Kidney (tissue), 14 donors: ENCODE measurements around the gene HOXD11. TPM values are rescaled to one million over a fixed set of nuclear protein-coding genes. Genes with fewer than 3 reads are reported as not detected.

Experiments used
- DNase-seq, 5 donors: peaks; one replicate each; pipeline ENCODE4 v3.0.0-alpha.2; 2013 to 2020
- FAIRE-seq: peaks from 2 replicates; lab custom pipeline; 2012; peaks lifted over from hg19 to GRCh38; lab: Jason Lieb, UNC
- H3K27ac ChIP-seq, 2 donors: one replicate each; pipeline ENCODE4 v1.7.0; 2013; ENCODE audit warnings: low read depth in 2 of 2, low read length in 2 of 2, inconsistent platforms in 1 of 2
- H3K27me3 ChIP-seq: one replicate; pipeline ENCODE4 v1.7.1; 2013; ENCODE audit warnings: low read length, inconsistent platforms; ENCODE audit not compliant: control insufficient read depth, insufficient read depth
- H3K36me3 ChIP-seq, 3 donors: one replicate each; pipeline versions ENCODE4 v1.7.0 to v1.7.1; 2013; ENCODE audit warnings: low read length in 3 of 3, control low read depth in 1 of 3, inconsistent platforms in 1 of 3; ENCODE audit not compliant: insufficient read depth in 3 of 3, control insufficient read depth in 2 of 3
- H3K4me1 ChIP-seq, 3 donors: one replicate each; pipeline versions ENCODE4 v1.7.0 to v1.7.1; 2013; ENCODE audit warnings: low read length in 3 of 3, inconsistent platforms in 1 of 3, low read depth in 1 of 3; ENCODE audit not compliant: control insufficient read depth in 2 of 3, insufficient read depth in 2 of 3
- H3K4me3 ChIP-seq, 3 donors: one replicate each; pipeline versions ENCODE4 v1.7.0 to v1.8.1; 2013; ENCODE audit warnings: low read length in 3 of 3, control low read depth in 1 of 3, inconsistent platforms in 1 of 3
- H3K9ac ChIP-seq, 3 donors: one replicate each; pipeline versions ENCODE4 v1.7.0 to v1.7.1; 2013; ENCODE audit warnings: low read length in 3 of 3, control low read depth in 1 of 3, inconsistent platforms in 1 of 3
- H3K9me3 ChIP-seq, 3 donors: one replicate each; pipeline versions ENCODE4 v1.7.0 to v1.7.1; 2013; ENCODE audit warnings: low read length in 3 of 3, control low read depth in 1 of 3, inconsistent platforms in 1 of 3; ENCODE audit not compliant: control insufficient read depth in 2 of 3, insufficient read depth in 1 of 3
- intact Hi-C: fragments of 100-400 bp; cut with DNase I; formaldehyde crosslinking; loops from one replicate; pipeline ENCODE4 v1.11.1; 2022
- polyA plus RNA-seq: library from polyadenylated mRNA; stranded (reverse); fragments of 350-450 nt; fragmentation: Illumina TruSeq; extraction: RNeasy Lipid Tissue Mini Kit (QIAGEN cat#74804); gene quantifications from one replicate; pipeline ENCODE4 v1.2.3, GENCODE V29; 2014; ENCODE audit warnings: low read depth, low replicate concordance; ENCODE audit not compliant: insufficient read depth
- total RNA-seq: library from RNA; stranded (reverse); fragmentation: NEBNext Ultra II Directional; extraction: Animal tissue kit (Norgen Biotek cat#: 25700); gene quantifications from one replicate; pipeline ENCODE4 v1.2.1, GENCODE V29; 2021
- TF ChIP-seq, protein P1 (sequence below): IDR thresholded peaks from 3 replicates; pipeline ENCODE4 v1.5.1; 2012; ENCODE audit warnings: mild to moderate bottlenecking, moderate library complexity, borderline replicate concordance; ENCODE audit not compliant: insufficient read depth; ENCODE audit errors: extremely low read depth
- donor health status: control.
- donor health status: control.
- donor health status: control.
- donor health status: control.
- donor health status: control.
- donor health status: DM: yes; HTN: yes; CAD: no.
- donor health status: Normal renal cell carcinoma (clear cell type).

The HOXD11 gene
- total and polyA plus RNA-seq, 2 donors from 2014 or later, result 5.8 to 15.9 TPM

DNA sequence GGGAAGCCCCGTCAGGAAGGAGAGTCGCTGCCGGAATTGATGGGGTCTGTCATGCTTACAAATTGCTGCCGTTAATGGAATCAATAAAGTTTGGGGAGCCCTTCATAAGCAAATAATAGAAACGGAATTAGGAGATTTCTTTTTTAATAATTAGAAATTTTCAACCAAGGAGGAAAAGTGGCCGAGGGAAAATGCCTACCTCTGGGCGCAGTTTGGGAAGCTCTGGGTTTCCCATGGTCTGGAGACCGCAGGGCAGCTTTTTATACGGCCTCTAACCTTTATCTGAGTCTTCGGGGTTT lies 24.6 kb upstream of the HOXD11 start:
- Histone ChIP-seq H3K36me3 (no peaks in the 10 kb centered on the region), H3K9ac (no peak overlapping the region), H3K9me3 (peaks cover 0 to 9% (median 0%) of the 10 kb centered on the region in 3 donors), H3K27ac (no peak overlapping the region), H3K27me3 (peaks cover 90% of the 10 kb centered on the region), H3K4me1 (peaks cover 0 to 6% (median 0%) of the 10 kb centered on the region in 3 donors), H3K4me3 (no peak overlapping the region)
- intact Hi-C loops, result no loop called here
- FAIRE-seq, result no peak
- TF ChIP-seq, protein P1, sequence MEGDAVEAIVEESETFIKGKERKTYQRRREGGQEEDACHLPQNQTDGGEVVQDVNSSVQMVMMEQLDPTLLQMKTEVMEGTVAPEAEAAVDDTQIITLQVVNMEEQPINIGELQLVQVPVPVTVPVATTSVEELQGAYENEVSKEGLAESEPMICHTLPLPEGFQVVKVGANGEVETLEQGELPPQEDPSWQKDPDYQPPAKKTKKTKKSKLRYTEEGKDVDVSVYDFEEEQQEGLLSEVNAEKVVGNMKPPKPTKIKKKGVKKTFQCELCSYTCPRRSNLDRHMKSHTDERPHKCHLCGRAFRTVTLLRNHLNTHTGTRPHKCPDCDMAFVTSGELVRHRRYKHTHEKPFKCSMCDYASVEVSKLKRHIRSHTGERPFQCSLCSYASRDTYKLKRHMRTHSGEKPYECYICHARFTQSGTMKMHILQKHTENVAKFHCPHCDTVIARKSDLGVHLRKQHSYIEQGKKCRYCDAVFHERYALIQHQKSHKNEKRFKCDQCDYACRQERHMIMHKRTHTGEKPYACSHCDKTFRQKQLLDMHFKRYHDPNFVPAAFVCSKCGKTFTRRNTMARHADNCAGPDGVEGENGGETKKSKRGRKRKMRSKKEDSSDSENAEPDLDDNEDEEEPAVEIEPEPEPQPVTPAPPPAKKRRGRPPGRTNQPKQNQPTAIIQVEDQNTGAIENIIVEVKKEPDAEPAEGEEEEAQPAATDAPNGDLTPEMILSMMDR, result no peak
- no peak for DNase-seq

DNA sequence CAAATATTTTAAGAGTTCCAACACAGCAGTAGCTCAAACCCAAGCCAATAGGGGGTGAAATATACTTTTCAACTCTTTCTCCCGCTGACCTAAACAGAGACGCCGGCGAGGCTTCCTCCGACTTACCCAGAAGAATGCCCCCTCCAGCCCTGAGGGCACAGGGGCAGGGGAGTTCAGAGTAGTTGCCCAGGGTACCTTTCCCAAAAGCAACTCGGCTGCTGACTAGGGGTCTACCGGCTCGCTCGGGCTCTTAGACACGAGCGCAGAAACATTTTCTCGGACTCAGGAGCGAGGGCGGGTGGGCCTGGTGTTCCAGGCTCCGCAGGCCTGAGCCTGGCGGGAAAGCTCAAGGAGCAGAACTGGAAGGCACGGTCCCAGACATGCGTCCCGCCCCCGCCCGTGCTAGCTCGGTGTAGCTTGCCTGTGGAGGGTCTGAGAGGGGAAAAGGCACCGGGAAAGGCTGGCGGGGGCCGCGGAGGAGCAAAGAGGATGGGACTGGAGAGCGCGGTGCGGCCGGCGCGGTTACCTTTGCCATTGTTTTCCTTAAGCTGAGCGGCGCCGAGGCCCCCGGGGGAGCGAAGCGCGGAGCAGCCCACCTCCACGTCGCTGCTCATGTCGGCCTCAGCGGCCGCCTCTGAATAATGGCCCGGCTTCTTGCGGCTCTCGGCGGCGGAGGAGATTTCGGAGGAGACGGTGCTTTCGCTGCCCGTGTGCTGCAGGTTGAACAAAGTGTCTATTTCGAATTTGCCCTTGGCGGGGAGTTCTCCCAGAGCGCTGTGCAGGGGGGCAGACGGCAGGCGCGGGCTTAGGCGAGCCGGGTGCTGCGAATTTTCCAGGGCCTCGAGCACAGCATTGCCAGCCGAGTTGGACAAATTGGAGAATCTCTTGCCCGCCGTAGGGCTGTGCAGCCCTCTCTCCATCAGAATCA lies 24.0 kb upstream of the HOXD11 start:
- peaks cover 90% of the 10 kb centered on the region for H3K27me3 ChIP-seq
- TF ChIP-seq, protein P1, result no peak
- no peaks in the 10 kb centered on the region for H3K36me3 ChIP-seq
- peaks cover 0 to 9% (median 0%) of the 10 kb centered on the region in 3 donors for H3K9me3 ChIP-seq
- H3K4me3 ChIP-seq, result no peak overlapping the region
- H3K4me1 ChIP-seq, result peaks cover 0 to 9% (median 0%) of the 10 kb centered on the region in 3 donors
- FAIRE-seq (no peak), DNase-seq (peak in 4 of 5 donors; percentile 45 to 66 (median 55))
- no peak overlapping the region for H3K27ac ChIP-seq
- no peak overlapping the region for H3K9ac ChIP-seq
- intact Hi-C loops, result no loop called here

DNA sequence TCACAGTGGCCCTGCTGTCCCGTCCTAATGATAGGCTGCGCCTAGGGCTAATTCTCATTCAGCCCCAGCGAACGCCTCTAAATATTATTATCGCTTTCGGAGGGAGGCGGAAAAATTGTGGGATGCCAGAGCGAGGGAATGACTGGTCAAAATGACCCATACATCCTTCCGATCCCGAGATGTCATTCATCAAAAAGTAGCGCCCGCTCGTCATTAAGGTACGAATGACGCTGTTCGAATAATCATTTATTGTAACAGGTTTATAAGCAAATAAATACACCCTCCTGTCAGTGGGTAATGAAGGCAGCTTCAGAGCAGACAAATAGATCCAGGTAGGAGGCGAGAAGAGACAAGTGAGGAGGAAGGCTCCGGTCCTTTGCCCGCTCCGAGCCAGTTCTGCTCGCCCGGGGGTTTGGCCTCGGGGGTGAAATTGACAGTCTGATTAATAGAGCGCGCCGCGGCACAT lies 23.3 kb upstream of the HOXD11 start, which contains the start of gene EVX2:
TSS of gene EVX2 (minus strand) at position 167 of the 466 bp plus-strand sequence. CDS start 186 bp downstream, outside the sequence.
- DNase-seq (peak in 2 of 5 donors; percentile 16 to 40), FAIRE-seq (no peak)
- H3K27me3 ChIP-seq, result peaks cover 90% of the 10 kb centered on the region
- H3K4me1 ChIP-seq, result peaks cover 0 to 10% (median 0%) of the 10 kb centered on the region in 3 donors
- H3K36me3 ChIP-seq, result no peaks in the 10 kb centered on the region
- no peak within 1 kb of the TSS for H3K9ac ChIP-seq
- TF ChIP-seq, protein P1, result no peak
- intact Hi-C loops, result no loop called here
- no peak within 1 kb of the TSS for H3K4me3 ChIP-seq
- H3K9me3 ChIP-seq, result peaks cover 0 to 9% (median 0%) of the 10 kb centered on the region in 3 donors
- no peak within 1 kb of the TSS for H3K27ac ChIP-seq
